CD14-positive monocyte (primary cell): ENCODE measurements around the gene PLCXD3. TPM values are rescaled to one million over a fixed set of nuclear protein-coding genes. Genes with fewer than 3 reads are reported as not detected.

Experiments used
- DNase-seq, 3 donors: peaks; one replicate each; pipeline ENCODE4 v3.0.0-alpha.2; 2011 to 2022
- H2AFZ ChIP-seq: 2 replicates; pipeline ENCODE4 v1.6.0; 2012; ENCODE audit warnings: mild to moderate bottlenecking, low read depth, low read length, inconsistent platforms; ENCODE audit not compliant: insufficient read depth, poor library complexity, severe bottlenecking
- H3K27ac ChIP-seq, 2 donors: 1 replicate in 1 of 2; 2 replicates in 1 of 2; pipeline ENCODE4 v1.5.1; 2012 to 2013; ENCODE audit warnings: low read length in 2 of 2, control low read depth in 1 of 2, inconsistent platforms in 1 of 2, low read depth in 1 of 2, mild to moderate bottlenecking in 1 of 2
- H3K27me3 ChIP-seq, 2 donors: one replicate each; pipeline versions ENCODE4 v1.6.0 to v1.6.1; 2011 to 2013; ENCODE audit warnings: low read length in 2 of 2; ENCODE audit not compliant: control insufficient read depth in 2 of 2, insufficient read depth in 2 of 2
- H3K36me3 ChIP-seq, 2 donors: replicated peaks in 1 of 2; 1 replicate in 1 of 2; 2 replicates in 1 of 2; pipeline versions ENCODE4 v1.5.1 to v1.6.1; 2012 to 2013; ENCODE audit warnings: low read length in 2 of 2, control low read depth in 1 of 2, inconsistent platforms in 1 of 2, mild to moderate bottlenecking in 1 of 2; ENCODE audit not compliant: insufficient read depth in 2 of 2, control insufficient read depth in 1 of 2
- H3K4me1 ChIP-seq, 2 donors: 1 replicate in 1 of 2; 2 replicates in 1 of 2; pipeline versions ENCODE4 v1.5.1 to v1.6.1; 2012 to 2013; ENCODE audit warnings: low read length in 2 of 2, control low read depth in 1 of 2, inconsistent platforms in 1 of 2, mild to moderate bottlenecking in 1 of 2, moderate library complexity in 1 of 2; ENCODE audit not compliant: insufficient read depth in 2 of 2, control insufficient read depth in 1 of 2
- H3K4me2 ChIP-seq: replicated peaks from 2 replicates; pipeline ENCODE3; 2012; ENCODE audit warnings: low read length, moderate library complexity, mild to moderate bottlenecking; ENCODE audit not compliant: poor library complexity, severe bottlenecking; ENCODE audit errors: extremely low read depth
- H3K4me3 ChIP-seq, 3 experiments: fragments of 200-600 bp in 1 of 3; sonication (generic) in 1 of 3; replicated peaks in 1 of 3; 1 replicate in 2 of 3; 2 replicates in 1 of 3; pipeline ENCODE4 v1.5.1; 2011 to 2013; ENCODE audit warnings: low read length in 3 of 3, mild to moderate bottlenecking in 3 of 3, control low read depth in 2 of 3, low read depth in 2 of 3, inconsistent platforms in 1 of 3, moderate library complexity in 1 of 3
- H3K79me2 ChIP-seq: 2 replicates; pipeline ENCODE4 v1.6.0; 2012; ENCODE audit warnings: mild to moderate bottlenecking, control low read depth, inconsistent platforms, low read length, moderate library complexity; ENCODE audit not compliant: insufficient read depth
- H3K9ac ChIP-seq: 2 replicates; pipeline ENCODE4 v1.6.0; 2017; ENCODE audit warnings: low read length, mild to moderate bottlenecking; ENCODE audit not compliant: insufficient read depth, poor library complexity, severe bottlenecking
- H3K9me3 ChIP-seq, 2 donors: replicated peaks in 1 of 2; 1 replicate in 1 of 2; 2 replicates in 1 of 2; pipeline versions ENCODE4 v1.5.1 to v1.6.1; 2012 to 2013; ENCODE audit warnings: low read length in 2 of 2, control low read depth in 1 of 2; ENCODE audit not compliant: control insufficient read depth in 1 of 2, insufficient read depth in 1 of 2
- H4K20me1 ChIP-seq: 2 replicates; pipeline ENCODE4 v1.6.0; 2012; ENCODE audit warnings: mild to moderate bottlenecking, low read length, control low read depth, moderate library complexity; ENCODE audit not compliant: insufficient read depth
- H3K27ac Mint-ChIP-seq, 7 donors: one replicate each; pipeline ENCODE4 v1.8.0; 2020; ENCODE audit warnings: mild to moderate bottlenecking in 7 of 7, mixed read lengths in 7 of 7, moderate library complexity in 6 of 7, inconsistent platforms in 2 of 7
- H3K27me3 Mint-ChIP-seq, 3 donors: one replicate each; pipeline ENCODE4 v1.8.0; 2021 to 2022; ENCODE audit warnings: low read depth in 3 of 3, mild to moderate bottlenecking in 3 of 3, mixed read lengths in 3 of 3, moderate library complexity in 3 of 3, inconsistent platforms in 1 of 3
- H3K36me3 Mint-ChIP-seq, 2 donors: one replicate each; pipeline ENCODE4 v1.8.0; 2020; ENCODE audit warnings: mixed read lengths in 2 of 2, inconsistent platforms in 1 of 2, mild to moderate bottlenecking in 1 of 2
- H3K4me1 Mint-ChIP-seq: one replicate; pipeline ENCODE4 v1.8.0; 2020; ENCODE audit warnings: mild to moderate bottlenecking, mixed read lengths
- H3K4me3 Mint-ChIP-seq, 2 donors: one replicate each; pipeline ENCODE4 v1.8.0; 2020; ENCODE audit warnings: mild to moderate bottlenecking in 2 of 2, mixed read lengths in 2 of 2, moderate library complexity in 1 of 2
- H3K9me3 Mint-ChIP-seq, 7 donors: one replicate each; pipeline ENCODE4 v1.8.0; 2020 to 2022; ENCODE audit warnings: mixed read lengths in 7 of 7, mild to moderate bottlenecking in 6 of 7, moderate library complexity in 6 of 7, inconsistent platforms in 2 of 7
- CTCF ChIP-seq: fragments of 200-600 bp; IDR thresholded peaks from one replicate; pipeline ENCODE4 v1.8.0; 2022; ENCODE audit warnings: antibody characterized with exemption, mild to moderate bottlenecking
- WGBS: methylation state at CpG from one replicate; pipeline ENCODE4 v1.1.5; 2013; ENCODE audit warnings: missing lambda C conversion rate; ENCODE audit not compliant: insufficient coverage; 5-methylcytosine and 5-hydroxymethylcytosine counted together
- intact Hi-C, 2 donors: fragments of 100-400 bp; cut with micrococcal nuclease; formaldehyde crosslinking; loops; one replicate each; pipeline versions ENCODE4 v1.15.0 to v1.15.1; 2023
- polyA plus RNA-seq, 3 donors: library from polyadenylated mRNA; depleted of rRNA in 1 of 3; unstranded in 2 of 3; stranded (reverse) in 1 of 3; fragments of 300-500 nt in 2 of 3; fragments of >200 nt in 1 of 3; fragmentation: Illumina TruSeq in 2 of 3; gene quantifications; 1 replicate in 2 of 3; 2 replicates in 1 of 3; pipeline ENCODE4 v1.2.3, GENCODE V29; 2012 to 2021

The PLCXD3 gene
- polyA plus RNA-seq, 3 donors = not detected

- H3K9ac ChIP-seq = no peak overlapping the region
- TF ChIP-seq CTCF = no peak
- Mint-ChIP-seq H3K4me3 (no peak overlapping the region), H3K27me3 (peaks cover 0 to 2% (median 0%) of the 10 kb centered on the region in 3 donors), H3K36me3 (no peaks in the 10 kb centered on the region), H3K27ac (no peak overlapping the region), H3K4me1 (no peaks in the 10 kb centered on the region), H3K9me3 (peaks cover 0 to 2% (median 0%) of the 10 kb centered on the region in 7 donors)
- no peaks in the 10 kb centered on the region for H4K20me1 ChIP-seq
- H3K4me1 ChIP-seq = no peaks in the 10 kb centered on the region
- no peak overlapping the region for H3K27ac ChIP-seq
- H3K4me2 ChIP-seq = no peak overlapping the region
- H3K36me3 ChIP-seq = no peaks in the 10 kb centered on the region
- no peak for DNase-seq
- intact Hi-C loops = no loop called here
- H2AFZ ChIP-seq = no peak overlapping the region
- no peak overlapping the region for H3K4me3 ChIP-seq
- no peaks in the 10 kb centered on the region for H3K27me3 ChIP-seq
- H3K79me2 ChIP-seq = no peaks in the 10 kb centered on the region
- WGBS = 88% methylated on average over 4 of the region's 5 CpGs
- no peaks in the 10 kb centered on the region for H3K9me3 ChIP-seq
Measured at GRCh38 chr5:41432481-41433253, 77.7 kb downstream of the PLCXD3 start.

GRCh38 chr5:41427505-41427904 is 82.9 kb downstream of the PLCXD3 start:
- H3K4me3 ChIP-seq = no peak overlapping the region
- peaks cover 0 to 2% (median 0%) of the 10 kb centered on the region in 3 donors for H3K27me3 Mint-ChIP-seq
- no peak overlapping the region for H2AFZ ChIP-seq
- peaks cover 0 to 2% (median 0%) of the 10 kb centered on the region in 7 donors for H3K9me3 Mint-ChIP-seq
- H3K27ac Mint-ChIP-seq = no peak overlapping the region
- H3K36me3 Mint-ChIP-seq = no peaks in the 10 kb centered on the region
- no peak overlapping the region for H3K27ac ChIP-seq
- H3K9ac ChIP-seq = no peak overlapping the region
- intact Hi-C loops = no loop called here
- no peak for TF ChIP-seq CTCF
- H3K4me2 ChIP-seq = no peak overlapping the region
- H3K79me2 ChIP-seq = no peaks in the 10 kb centered on the region
- no peaks in the 10 kb centered on the region for H3K4me1 ChIP-seq
- DNase-seq = no peak
- no peaks in the 10 kb centered on the region for H3K9me3 ChIP-seq
- no peaks in the 10 kb centered on the region for H4K20me1 ChIP-seq
- no peaks in the 10 kb centered on the region for H3K4me1 Mint-ChIP-seq
- H3K4me3 Mint-ChIP-seq = no peak overlapping the region
- H3K27me3 ChIP-seq = no peaks in the 10 kb centered on the region
- no peaks in the 10 kb centered on the region for H3K36me3 ChIP-seq
- WGBS = no CpG with 5 or more reads among the region's 1 CpG
